GM13977 (cell line): ENCODE results near the gene ZNF726.

Experiments
- DNase-seq: peaks from one replicate; pipeline ENCODE4 v3.0.0; 2012; ENCODE audit warnings: low spot score
- in situ Hi-C: fragments of 300-500 bp; cut with MboI; formaldehyde crosslinking; loops from one replicate; pipeline ENCODE4 v1.12.0; 2022; ENCODE audit warnings: low sequenced_read_pairs, low pct_unique_long_range_greater_than_20kb, mixed read lengths, inconsistent platforms; ENCODE audit not compliant: unreplicated experiment
- TF ChIP-seq, protein P1 (sequence below): IDR thresholded peaks from 2 replicates; pipeline ENCODE4 v1.5.1; 2012; ENCODE audit warnings: mild to moderate bottlenecking, control low read depth; ENCODE audit not compliant: insufficient read depth; ENCODE audit errors: extremely low read depth, missing control alignments

The ZNF726 gene

GRCh38 chr19:23981863-23982262 lies 67.2 kb downstream of the ZNF726 start:
- TF ChIP-seq, protein P1, sequence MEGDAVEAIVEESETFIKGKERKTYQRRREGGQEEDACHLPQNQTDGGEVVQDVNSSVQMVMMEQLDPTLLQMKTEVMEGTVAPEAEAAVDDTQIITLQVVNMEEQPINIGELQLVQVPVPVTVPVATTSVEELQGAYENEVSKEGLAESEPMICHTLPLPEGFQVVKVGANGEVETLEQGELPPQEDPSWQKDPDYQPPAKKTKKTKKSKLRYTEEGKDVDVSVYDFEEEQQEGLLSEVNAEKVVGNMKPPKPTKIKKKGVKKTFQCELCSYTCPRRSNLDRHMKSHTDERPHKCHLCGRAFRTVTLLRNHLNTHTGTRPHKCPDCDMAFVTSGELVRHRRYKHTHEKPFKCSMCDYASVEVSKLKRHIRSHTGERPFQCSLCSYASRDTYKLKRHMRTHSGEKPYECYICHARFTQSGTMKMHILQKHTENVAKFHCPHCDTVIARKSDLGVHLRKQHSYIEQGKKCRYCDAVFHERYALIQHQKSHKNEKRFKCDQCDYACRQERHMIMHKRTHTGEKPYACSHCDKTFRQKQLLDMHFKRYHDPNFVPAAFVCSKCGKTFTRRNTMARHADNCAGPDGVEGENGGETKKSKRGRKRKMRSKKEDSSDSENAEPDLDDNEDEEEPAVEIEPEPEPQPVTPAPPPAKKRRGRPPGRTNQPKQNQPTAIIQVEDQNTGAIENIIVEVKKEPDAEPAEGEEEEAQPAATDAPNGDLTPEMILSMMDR: no peak
- no peak for DNase-seq
- in situ Hi-C loops: no loop called here

GRCh38 chr19:23983406-23983805 lies 68.7 kb downstream of the ZNF726 start:
- TF ChIP-seq, protein P1: no peak

More at GRCh38 chr19:23983406-23983805, 68.7 kb downstream of the ZNF726 start:
- DNase-seq: no peak
- in situ Hi-C loops: no loop called here
